ENCODE results near the gene TMEM220.

GRCh38 chr17:10726196-10726595, 3.6 kb downstream of the TMEM220 start:
- TF ChIP-seq EZH2 (IDR thresholded peaks at IDR 0.05) (no peak), EZH2phosphoT487 (IDR thresholded peaks at IDR 0.05) (no peak)
